Activated CD4-positive, alpha-beta T cell treated with anti-CD3 and anti-CD28 coated beads, Interleukin-2, amount 50 U/mL, for 24 hours (primary cell): Measurements from ENCODE around the gene GXYLT2.

Experiments used
- DNase-seq, 2 donors: peaks; one replicate each; pipeline ENCODE4 v3.0.0-alpha.2; 2020; ENCODE audit warnings: low read depth in 1 of 2, low spot score in 1 of 2

Gene GXYLT2

DNA sequence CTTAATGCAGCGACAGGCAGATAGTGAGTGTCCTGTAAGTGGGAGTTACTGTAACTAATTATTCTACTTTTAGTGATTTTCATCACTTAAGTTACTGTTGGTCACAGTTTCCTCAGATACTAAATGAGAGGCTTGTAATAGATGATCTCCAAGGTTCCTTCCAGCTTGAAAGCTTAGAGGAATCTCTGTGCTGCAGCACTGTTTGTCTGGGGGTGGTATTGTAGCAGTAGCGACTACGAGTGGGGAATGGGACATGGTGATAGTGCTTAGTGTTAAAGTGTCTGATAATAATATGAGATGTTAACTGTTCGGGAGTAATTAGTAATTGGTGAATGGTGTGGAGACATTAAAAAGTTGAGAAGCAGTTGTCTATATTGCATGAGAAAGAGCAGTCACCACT, 121.2 kb downstream of the GXYLT2 start:
- no peak for DNase-seq

DNA sequence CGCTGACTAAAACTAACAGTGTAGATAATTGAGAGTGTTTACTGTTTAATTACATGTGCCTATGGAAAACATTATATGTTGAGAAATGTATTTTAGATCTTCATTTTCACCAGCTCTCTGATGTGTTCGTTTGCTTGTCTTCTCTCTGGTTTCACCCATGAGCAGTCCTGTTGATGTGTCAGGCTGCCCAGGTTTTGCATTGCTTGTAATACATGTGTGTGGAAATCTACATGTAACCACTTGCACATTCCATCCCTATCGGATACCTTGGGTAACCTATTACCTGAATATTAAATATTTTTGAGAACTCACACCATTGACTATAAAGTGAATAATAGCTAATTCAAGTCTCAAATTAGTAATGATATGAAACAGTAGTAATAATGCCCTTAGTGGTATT, 121.9 kb downstream of the GXYLT2 start:
- no peak for DNase-seq

DNA sequence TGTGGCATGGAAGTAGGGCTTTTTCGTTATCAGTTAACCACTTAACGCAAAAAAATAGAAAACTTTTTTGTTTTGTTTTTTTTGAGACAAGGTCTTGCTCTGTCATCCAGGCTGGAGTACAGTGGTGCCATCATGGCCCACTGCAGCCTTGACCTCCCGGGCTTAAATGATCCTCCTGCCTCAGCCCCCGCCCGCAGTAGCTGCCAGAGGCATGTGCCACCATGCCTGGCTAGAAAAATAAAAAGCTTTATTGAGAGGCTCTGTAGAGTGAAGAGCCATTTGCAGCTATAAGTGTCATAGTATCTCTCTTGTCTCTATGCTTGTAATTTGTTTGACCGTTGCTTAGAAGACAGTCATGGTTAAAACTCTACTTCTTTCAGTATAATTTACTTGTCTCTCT, 122.3 kb downstream of the GXYLT2 start:
- DNase-seq: no peak

DNA sequence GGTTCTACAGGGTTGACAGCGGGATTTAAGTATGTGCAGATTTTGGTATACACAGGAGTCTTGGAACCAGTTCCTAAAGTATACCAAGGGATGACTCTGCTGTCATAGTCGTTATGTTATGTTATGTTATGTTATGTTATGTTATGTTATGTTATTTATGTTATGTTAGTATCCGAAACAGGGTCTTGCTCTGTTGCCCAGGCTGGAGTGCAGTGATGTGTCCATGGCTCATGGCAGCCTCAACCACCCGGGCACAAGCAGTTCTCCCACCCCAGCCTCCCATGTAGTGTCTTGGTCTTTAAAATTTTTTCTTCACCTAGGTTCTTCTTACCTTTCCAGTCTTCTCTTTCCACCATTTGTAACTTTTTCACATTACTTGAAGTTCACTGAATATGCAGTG, 130.5 kb downstream of the GXYLT2 start:
- no peak for DNase-seq

DNA sequence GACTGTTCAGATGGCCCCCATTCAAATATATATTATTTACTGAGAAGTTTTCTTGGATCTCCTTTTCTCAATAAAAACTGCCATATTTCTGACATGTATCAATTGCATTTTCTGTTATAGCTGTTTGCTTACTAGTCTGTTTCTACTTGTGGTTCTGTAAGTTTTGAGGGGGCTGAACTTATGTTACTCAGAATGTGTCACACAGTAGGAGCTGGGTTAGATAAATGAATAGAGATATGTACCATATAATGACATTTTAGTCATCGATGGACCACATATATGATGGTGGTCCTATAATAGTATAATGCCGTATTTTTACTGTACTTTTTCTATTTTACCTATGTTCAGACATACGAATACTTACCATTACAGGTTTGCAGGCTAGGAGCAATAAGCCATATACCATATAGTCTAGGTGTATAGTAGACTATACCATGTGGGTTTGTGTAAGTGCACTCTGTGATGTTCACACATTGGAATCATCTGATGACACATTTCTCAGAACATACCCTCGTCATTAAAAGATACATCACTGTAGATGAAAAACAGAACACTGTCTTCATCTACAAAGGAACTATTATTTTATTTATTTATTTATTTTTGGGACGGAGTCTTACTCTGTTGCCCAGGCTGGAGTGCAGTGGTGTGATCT, 131.1 kb downstream of the GXYLT2 start:
- DNase-seq: no peak

DNA sequence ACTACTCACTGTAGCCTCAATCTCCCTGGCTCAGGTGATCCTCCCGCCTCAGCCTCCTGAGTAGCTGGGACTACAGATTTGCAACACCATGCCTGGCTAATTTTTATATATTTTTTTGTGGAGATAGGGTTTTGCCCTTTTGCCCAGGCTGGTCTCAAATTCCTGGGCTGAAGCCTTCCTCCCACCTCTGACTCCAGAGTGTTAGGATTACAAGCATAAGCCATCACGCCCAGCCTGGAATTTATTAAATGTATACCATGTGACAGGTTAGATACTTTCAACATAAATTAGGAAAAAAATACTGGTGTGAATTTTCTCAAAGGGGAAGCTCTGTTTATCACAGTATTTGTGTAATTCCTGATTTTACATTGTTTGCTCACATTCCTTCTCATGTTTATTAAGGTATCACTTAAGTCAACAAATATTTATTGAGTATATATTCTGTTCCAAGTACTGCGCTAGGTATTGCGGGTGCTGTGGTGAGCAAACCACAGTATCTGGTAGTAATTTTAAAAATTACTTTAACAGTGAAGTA, 133.5 kb downstream of the GXYLT2 start:
- DNase-seq: no peak

DNA sequence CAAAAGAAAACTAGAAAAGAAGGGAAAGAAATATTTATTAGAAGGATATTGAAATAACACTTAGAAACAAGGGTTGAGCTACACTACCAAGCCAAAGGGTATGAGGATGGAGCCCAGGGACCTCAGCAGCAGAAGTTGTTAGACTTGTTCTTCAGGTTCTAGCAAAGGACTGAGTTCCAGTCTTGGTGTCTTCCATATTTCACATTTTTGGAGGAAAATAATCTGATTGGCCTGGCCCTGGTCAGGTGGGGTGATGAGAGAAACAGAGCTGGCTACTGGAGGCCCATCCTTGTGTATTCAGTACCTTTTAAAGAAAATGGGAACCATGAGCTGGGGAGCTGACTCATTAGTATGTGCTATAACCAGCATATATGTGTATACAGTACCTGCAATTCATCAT, 137.0 kb downstream of the GXYLT2 start:
- DNase-seq: no peak

DNA sequence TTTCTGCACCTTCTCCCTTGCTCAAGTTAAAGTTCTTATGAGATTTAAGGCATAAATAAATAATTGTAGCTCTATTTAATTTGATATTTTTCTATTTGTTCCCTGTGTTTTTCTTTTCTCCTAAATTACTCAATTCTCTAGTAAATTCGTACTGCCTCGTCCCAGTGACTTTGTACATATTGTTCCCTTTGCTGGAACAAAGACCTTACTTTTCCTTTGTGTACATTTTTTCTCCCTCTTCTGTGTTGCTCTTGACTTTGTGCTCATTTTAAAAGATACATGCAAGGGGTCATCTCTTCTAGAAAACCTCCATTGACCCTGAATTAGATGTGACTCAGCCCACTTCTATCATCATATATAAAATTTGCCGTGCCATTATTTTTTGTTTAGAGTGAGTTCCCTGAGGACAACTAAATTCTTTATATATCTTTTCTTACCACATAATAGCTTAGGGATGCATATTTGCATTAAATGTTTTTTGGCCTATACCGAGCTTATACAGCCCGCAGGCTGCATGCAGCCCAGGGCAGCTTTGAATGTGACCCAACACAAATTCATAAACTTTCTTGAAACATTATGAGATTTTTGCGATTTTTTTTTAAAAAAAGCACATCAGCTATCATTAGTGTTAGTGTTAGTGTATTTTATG, 138.4 kb downstream of the GXYLT2 start:
- no peak for DNase-seq
